AG10803 (cell line): Measurements from ENCODE around the gene UST.
"Not testable (repeated sequence)": the region's sequence is repeated elsewhere in the genome, so short reads cannot be mapped to it uniquely, and the experiment has no call there.

Experiments used
- DNase-seq: peaks from one replicate; pipeline ENCODE4 v3.0.0; 2010; ENCODE audit warnings: low read depth
- H3K4me3 ChIP-seq: 2 replicates; pipeline ENCODE4 v1.5.1; 2011; ENCODE audit warnings: mild to moderate bottlenecking, low read length, control low read depth
- TF ChIP-seq, protein P1 (sequence below): conservative IDR thresholded peaks from 2 replicates; pipeline ENCODE4 v1.5.1; 2011; ENCODE audit warnings: mild to moderate bottlenecking, low read length, control low read depth, inconsistent platforms

Gene UST

DNA sequence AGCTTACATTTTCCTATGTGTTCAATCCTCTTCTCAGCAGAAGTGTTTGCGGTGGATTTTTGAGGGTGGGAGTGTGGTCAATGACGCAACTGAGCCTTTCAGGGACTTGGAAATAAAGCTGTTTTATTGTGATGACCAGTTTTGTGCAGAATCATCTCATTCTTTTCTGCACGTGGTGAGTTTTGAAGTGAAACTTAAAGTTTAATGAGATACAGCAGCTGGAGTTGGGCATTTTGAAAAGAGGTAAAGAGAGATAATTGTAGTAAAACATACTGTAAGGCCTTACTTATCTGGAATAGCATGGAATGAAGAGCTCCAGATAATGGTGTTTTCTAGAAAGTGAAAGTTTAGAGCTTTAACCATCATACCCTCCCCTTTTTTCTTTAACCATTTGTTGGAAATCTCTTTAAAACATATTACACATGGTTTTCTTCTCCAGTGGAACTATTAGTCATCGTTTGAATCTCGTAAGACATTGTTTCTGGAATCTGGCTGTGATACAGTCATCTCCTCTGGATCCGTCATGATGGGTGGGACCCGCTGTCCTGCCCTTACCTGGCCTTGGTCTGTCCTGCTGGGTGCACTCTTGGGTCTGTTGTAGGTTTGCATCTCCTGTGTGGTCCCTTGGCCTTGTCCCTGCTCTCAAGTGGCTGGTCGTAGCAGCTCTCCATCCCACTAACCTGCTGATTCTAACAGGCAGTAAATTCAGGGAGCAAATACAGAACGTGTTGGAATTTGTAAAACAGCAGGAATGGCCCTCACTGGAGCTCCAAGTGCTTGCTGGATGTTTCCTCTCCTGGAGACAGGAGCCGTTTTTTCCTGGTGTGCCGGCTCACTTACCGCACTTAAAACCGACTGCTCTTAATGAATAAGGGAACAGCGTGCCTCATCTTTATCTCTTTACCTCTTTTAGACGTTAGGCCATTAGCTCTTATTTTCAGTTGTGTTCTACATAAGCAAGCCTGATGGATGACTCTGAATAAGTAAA is 29.8 kb downstream of the UST start:
- H3K4me3 ChIP-seq: peak overlapping the region; percentile 43
- peak; percentile 89 for DNase-seq
- TF ChIP-seq, protein P1, sequence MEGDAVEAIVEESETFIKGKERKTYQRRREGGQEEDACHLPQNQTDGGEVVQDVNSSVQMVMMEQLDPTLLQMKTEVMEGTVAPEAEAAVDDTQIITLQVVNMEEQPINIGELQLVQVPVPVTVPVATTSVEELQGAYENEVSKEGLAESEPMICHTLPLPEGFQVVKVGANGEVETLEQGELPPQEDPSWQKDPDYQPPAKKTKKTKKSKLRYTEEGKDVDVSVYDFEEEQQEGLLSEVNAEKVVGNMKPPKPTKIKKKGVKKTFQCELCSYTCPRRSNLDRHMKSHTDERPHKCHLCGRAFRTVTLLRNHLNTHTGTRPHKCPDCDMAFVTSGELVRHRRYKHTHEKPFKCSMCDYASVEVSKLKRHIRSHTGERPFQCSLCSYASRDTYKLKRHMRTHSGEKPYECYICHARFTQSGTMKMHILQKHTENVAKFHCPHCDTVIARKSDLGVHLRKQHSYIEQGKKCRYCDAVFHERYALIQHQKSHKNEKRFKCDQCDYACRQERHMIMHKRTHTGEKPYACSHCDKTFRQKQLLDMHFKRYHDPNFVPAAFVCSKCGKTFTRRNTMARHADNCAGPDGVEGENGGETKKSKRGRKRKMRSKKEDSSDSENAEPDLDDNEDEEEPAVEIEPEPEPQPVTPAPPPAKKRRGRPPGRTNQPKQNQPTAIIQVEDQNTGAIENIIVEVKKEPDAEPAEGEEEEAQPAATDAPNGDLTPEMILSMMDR: no peak

- H3K4me3 ChIP-seq: no peak overlapping the region
- DNase-seq: peak; percentile 55
- TF ChIP-seq, protein P1: no peak
Observed at GRCh38 chr6:148779142-148779562, 32.3 kb downstream of the UST start.

GRCh38 chr6:148780423-148780822 is 33.6 kb downstream of the UST start:
- DNase-seq, H3K4me3 ChIP-seq: not testable (repeated sequence)

- no peak overlapping the region for H3K4me3 ChIP-seq
- DNase-seq: no peak
- TF ChIP-seq, protein P1: no peak
Observed at GRCh38 chr6:148780918-148781436, 34.1 kb downstream of the UST start.

- no peak overlapping the region for H3K4me3 ChIP-seq
- DNase-seq: no peak
- TF ChIP-seq, protein P1: no peak
Observed at GRCh38 chr6:148789948-148790347, 43.1 kb downstream of the UST start.

GRCh38 chr6:148790404-148790803 is 43.6 kb downstream of the UST start:
- TF ChIP-seq, protein P1: no peak
- no peak for DNase-seq
- H3K4me3 ChIP-seq: no peak overlapping the region

- no peak for DNase-seq
- TF ChIP-seq, protein P1: no peak
- H3K4me3 ChIP-seq: no peak overlapping the region
Observed at GRCh38 chr6:148790817-148791216, 44.0 kb downstream of the UST start.
